Left ventricle myocardium inferior (tissue), 1 donor: ENCODE data around the gene TREM2. TPM values are rescaled to one million over a fixed set of nuclear protein-coding genes. Genes with fewer than 3 reads are reported as not detected.

Experiments
- DNase-seq: peaks from one replicate; pipeline ENCODE4 v3.0.0-alpha.2; 2020
- H3K27ac ChIP-seq: fragments of 200-600 bp; replicated peaks from 2 replicates; pipeline ENCODE4 v1.8.0; 2021
- H3K27me3 ChIP-seq: fragments of 200-600 bp; 2 replicates; pipeline ENCODE4 v1.8.0; 2021; ENCODE audit warnings: low read depth
- H3K36me3 ChIP-seq: fragments of 200-600 bp; 2 replicates; pipeline ENCODE4 v1.8.0; 2021
- H3K4me1 ChIP-seq: fragments of 200-600 bp; 2 replicates; pipeline ENCODE4 v1.8.0; 2021
- H3K4me3 ChIP-seq: fragments of 200-600 bp; 2 replicates; pipeline ENCODE4 v1.8.0; 2021; ENCODE audit warnings: mild to moderate bottlenecking, moderate library complexity
- H3K9me3 ChIP-seq: fragments of 200-600 bp; replicated peaks from 2 replicates; pipeline ENCODE4 v1.8.0; 2021
- intact Hi-C: fragments of 100-400 bp; cut with micrococcal nuclease; formaldehyde crosslinking; loops from one replicate; pipeline ENCODE4 v1.11.0; 2022
- total RNA-seq: library from RNA; stranded (reverse); fragmentation: NEBNext Ultra II Directional; extraction: Animal tissue kit (Norgen Biotek cat#: 25700); gene quantifications from one replicate; pipeline ENCODE4 v1.2.1, GENCODE V29; 2021
- TF ChIP-seq, protein P1 (sequence below): fragments of 200-600 bp; IDR thresholded peaks from 2 replicates; pipeline ENCODE4 v1.8.0; 2021; ENCODE audit warnings: antibody characterized with exemption, mild to moderate bottlenecking, borderline replicate concordance
- donor health status: DM: no; HTN: yes; CAD: no; lungs with severe emphysema.

TREM2 gene
- total RNA-seq, 1 donor from 2014 or later: 0.66 TPM

DNA sequence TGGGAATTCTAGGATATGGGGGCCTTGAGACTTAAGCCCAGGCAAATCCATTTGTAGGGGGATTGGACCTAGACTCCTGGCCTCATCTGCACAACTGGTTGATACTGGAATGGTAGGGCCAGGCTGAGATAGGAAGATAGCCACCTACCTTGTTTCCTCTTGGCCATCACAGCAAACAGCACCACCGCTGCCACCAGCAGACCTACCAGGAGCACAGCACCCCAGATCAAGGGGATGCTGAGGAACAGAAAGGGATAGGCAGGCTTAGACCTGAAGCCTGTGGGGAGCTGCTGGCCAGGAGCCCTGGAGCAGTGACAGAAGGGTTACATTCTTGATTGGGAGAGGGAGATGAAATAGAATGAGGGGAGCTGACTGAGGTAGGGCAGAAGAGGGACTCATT lies 12.2 kb downstream of the TREM2 start:
- peaks cover 11% of the 10 kb centered on the region for H3K36me3 ChIP-seq
- peaks cover 20% of the 10 kb centered on the region for H3K27me3 ChIP-seq
- no peak for DNase-seq
- no peaks in the 10 kb centered on the region for H3K9me3 ChIP-seq
- no peak overlapping the region for H3K27ac ChIP-seq
- intact Hi-C loops: no loop called here
- TF ChIP-seq, protein P1, sequence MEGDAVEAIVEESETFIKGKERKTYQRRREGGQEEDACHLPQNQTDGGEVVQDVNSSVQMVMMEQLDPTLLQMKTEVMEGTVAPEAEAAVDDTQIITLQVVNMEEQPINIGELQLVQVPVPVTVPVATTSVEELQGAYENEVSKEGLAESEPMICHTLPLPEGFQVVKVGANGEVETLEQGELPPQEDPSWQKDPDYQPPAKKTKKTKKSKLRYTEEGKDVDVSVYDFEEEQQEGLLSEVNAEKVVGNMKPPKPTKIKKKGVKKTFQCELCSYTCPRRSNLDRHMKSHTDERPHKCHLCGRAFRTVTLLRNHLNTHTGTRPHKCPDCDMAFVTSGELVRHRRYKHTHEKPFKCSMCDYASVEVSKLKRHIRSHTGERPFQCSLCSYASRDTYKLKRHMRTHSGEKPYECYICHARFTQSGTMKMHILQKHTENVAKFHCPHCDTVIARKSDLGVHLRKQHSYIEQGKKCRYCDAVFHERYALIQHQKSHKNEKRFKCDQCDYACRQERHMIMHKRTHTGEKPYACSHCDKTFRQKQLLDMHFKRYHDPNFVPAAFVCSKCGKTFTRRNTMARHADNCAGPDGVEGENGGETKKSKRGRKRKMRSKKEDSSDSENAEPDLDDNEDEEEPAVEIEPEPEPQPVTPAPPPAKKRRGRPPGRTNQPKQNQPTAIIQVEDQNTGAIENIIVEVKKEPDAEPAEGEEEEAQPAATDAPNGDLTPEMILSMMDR: no peak
- H3K4me3 ChIP-seq: no peak overlapping the region
- H3K4me1 ChIP-seq: no peaks in the 10 kb centered on the region

DNA sequence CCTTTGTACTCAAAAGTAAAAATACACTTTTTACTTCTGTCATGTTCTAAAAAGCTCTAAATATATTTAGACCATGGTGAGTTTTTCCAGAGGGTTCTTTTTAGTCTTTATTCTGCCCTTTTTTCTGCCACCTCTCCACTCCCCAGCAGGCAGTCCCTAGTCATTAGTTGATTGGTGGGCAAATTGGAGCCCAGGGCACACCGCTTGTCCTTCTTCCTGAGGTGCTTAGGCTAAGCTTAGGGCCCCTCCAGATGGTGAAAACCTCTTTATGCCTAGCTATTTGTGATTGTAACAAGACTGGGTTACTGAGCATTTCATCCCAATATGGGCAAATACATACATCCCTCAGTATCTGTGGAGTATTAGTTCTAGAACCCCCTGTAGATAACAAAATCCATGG lies 15.0 kb downstream of the TREM2 start:
- peaks cover 12% of the 10 kb centered on the region for H3K36me3 ChIP-seq
- DNase-seq: no peak
- H3K27ac ChIP-seq: no peak overlapping the region
- intact Hi-C loops: no loop called here
- no peak overlapping the region for H3K4me3 ChIP-seq
- no peaks in the 10 kb centered on the region for H3K4me1 ChIP-seq
- TF ChIP-seq, protein P1: no peak
- H3K9me3 ChIP-seq: no peaks in the 10 kb centered on the region
- no peaks in the 10 kb centered on the region for H3K27me3 ChIP-seq

DNA sequence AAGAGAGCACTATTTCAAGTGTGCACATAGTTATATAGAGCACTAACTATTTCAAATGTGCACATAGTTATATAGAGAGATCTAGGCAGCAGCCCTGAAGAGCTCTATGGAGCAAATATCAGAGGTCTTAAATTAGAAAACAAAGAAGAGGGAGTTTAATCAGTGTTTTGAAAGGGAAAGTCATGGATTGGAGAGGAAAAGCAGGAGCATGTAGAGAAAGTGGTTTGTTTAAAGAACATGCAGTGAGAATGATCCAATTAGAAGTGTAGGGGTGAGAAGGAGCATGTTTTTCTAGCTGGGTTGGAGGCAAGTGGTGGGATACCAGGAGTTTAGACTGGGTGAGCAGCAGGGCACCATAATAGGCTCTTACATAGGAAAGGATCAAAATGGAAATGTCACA lies 26.0 kb downstream of the TREM2 start:
- intact Hi-C loops: no loop called here
- no peak overlapping the region for H3K27ac ChIP-seq

DNA sequence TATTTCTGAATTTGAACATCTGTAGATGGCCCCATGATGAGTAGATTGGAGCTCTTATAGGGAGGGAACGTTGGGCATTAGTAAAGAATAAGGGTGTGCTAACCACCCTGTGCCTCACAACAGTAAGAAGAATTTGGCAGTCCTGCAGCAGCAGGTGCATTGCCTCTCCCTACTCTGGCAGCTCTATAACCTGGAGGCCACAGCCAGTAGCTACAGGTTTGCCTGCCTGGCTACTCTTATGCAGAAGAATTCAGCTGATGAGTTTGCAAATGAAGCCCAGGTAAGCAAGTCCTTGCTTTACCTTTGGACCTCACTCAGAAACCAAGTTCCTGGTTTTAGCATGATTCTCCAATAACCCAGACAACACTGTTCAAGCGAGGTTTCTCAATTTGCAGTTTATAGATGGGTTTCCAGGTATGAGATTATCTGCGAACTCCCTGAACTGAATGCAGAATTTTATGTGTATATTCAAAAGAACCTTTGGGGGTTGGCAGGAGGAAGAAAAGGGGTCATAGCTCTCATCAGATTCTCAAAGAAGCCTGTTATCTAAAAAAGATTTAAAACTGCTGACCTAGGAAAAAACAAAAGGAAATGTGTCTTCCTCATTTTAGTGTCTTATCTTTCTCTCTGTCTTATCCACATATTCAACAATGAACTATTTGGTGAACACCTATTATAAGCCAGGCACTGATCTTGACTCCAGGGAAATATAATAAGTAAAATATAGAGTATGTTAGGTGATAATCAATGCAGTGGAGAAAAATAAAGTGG lies 27.7 kb downstream of the TREM2 start:
- no peak for DNase-seq
- TF ChIP-seq, protein P1: no peak
- H3K27me3 ChIP-seq: no peaks in the 10 kb centered on the region

More for the DNA sequence above, 26.0 kb downstream of the TREM2 start:
- TF ChIP-seq, protein P1: no peak
- no peak for DNase-seq
- Histone ChIP-seq H3K4me3 (no peak overlapping the region), H3K36me3 (peaks cover 53% of the 10 kb centered on the region), H3K27me3 (no peaks in the 10 kb centered on the region), H3K4me1 (no peaks in the 10 kb centered on the region), H3K9me3 (no peaks in the 10 kb centered on the region)

DNA sequence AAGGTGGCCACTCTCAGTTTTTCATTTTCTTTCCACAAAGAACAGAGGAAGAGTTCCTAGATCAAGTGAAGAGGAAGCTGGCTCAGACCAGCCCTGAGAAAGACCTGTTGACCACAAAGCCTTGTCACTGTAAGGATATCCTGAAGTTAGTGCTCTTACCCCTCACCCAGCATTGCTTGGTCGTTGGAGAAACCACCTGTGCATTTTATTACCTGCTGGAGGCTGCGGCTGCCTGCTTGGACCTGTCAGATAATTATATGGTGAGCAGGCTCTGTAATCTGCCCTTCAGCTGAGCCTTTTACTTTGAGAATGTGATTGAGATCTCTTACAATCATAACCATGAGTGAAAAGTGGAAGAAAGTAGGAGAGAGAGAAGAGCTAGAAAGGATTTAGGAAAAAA lies 30.7 kb downstream of the TREM2 start:
- no peaks in the 10 kb centered on the region for H3K27me3 ChIP-seq
- no peak for DNase-seq
- H3K4me3 ChIP-seq: no peak overlapping the region
- peaks cover 31% of the 10 kb centered on the region for H3K36me3 ChIP-seq
- intact Hi-C loops: no loop called here
- no peaks in the 10 kb centered on the region for H3K9me3 ChIP-seq
- H3K4me1 ChIP-seq: no peaks in the 10 kb centered on the region
- TF ChIP-seq, protein P1: no peak
- H3K27ac ChIP-seq: no peak overlapping the region

More for the DNA sequence above, 27.7 kb downstream of the TREM2 start:
- Histone ChIP-seq H3K36me3 (peaks cover 37% of the 10 kb centered on the region), H3K4me1 (no peaks in the 10 kb centered on the region), H3K9me3 (no peaks in the 10 kb centered on the region), H3K4me3 (no peak overlapping the region), H3K27ac (no peak overlapping the region)
- intact Hi-C loops: no loop called here
